HUES6 (cell line): ENCODE data around the gene DUSP2.

Source experiments
- H3K27ac ChIP-seq: 2 replicates; pipeline ENCODE4 v1.7.0; 2013; ENCODE audit warnings: low read depth, mild to moderate bottlenecking, low read length, inconsistent platforms
- H3K27me3 ChIP-seq: 2 replicates; pipeline ENCODE4 v1.6.1; 2013; ENCODE audit warnings: low read length; ENCODE audit not compliant: control insufficient read depth, insufficient read depth
- H3K36me3 ChIP-seq: 2 replicates; pipeline ENCODE4 v1.6.1; 2013; ENCODE audit warnings: low read length; ENCODE audit not compliant: control insufficient read depth, insufficient read depth
- H3K4me1 ChIP-seq: 2 replicates; pipeline ENCODE4 v1.6.1; 2013; ENCODE audit warnings: low read length; ENCODE audit not compliant: control insufficient read depth, insufficient read depth
- H3K4me3 ChIP-seq: 2 replicates; pipeline ENCODE4 v1.5.1; 2013; ENCODE audit warnings: low read depth, low read length
- H3K9ac ChIP-seq: one replicate; pipeline ENCODE4 v1.6.1; 2013; ENCODE audit warnings: mild to moderate bottlenecking, low read length
- H3K9me3 ChIP-seq: 2 replicates; pipeline ENCODE4 v1.6.1; 2013; ENCODE audit warnings: low read depth, low read length; ENCODE audit not compliant: control insufficient read depth, insufficient read depth

The DUSP2 gene

DNA sequence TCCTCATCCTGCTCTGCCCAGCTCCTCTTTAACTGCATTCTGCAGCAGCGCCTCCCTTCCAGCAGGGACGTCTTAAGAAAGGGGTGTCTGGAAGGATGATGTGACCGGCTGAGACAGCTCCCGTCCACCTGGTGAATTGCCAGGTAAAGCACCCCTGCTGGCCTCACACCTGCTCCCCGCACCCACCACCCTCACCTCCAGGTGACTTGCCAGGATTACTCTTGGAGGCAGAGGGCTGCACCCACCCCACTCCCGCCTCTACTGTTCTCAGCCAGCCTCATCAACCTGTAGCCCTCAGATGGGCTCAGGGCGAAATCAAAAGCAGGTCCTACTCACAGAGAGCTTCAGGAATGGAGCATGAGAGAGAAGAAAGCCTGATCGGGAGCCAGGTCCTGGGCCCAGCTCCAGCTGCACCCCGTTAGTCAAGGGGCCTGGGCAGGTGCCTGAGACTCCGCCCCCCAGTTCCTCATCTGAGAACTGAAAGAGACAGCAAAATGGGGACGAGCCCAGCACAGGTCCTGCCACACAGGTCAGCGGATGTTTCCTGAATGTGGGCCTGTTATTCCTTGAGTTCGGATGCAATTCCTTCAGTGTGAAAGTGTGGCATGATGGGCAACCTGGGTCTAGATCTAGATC, 34.5 kb downstream of the DUSP2 start:
- Histone ChIP-seq H3K36me3 (no peaks in the 10 kb centered on the region), H3K27me3 (peaks cover 20% of the 10 kb centered on the region), H3K9me3 (peaks cover 4% of the 10 kb centered on the region; the same call in 1 of the 2 replicates), H3K4me1 (peaks cover 28% of the 10 kb centered on the region), H3K4me3 (no peak overlapping the region), H3K9ac (no peak overlapping the region), H3K27ac (no peak overlapping the region)

DNA sequence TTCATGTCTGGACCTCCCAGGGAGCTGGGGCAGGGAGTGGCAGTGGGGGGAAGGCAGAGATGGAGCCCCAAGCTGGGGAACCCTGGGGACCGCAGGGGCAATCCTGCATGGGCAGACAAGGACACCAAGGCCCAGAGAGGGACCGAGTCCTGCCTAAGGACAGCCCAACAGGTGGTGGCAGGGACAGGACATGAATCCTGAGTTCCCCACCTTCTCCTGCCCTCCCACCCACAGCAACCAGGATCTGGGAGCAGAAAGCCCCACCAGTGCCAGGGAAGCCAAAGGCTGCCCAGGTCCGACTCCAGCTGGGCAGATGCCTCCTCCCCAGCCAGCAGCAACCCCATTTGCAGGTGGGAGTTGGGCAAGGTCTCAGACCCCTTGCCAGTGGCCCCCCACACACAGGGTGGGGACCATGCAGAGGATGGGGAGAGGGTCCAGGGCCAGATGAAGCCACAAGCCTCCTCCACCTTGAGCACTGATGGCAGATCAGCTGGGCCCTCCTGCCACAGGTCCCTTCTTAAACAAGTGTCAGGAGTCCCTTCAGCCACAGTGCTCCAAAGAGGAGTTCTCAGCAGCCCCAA, 35.2 kb downstream of the DUSP2 start:
- Histone ChIP-seq H3K9me3 (peaks cover 11% of the 10 kb centered on the region), H3K4me1 (peaks cover 28% of the 10 kb centered on the region), H3K4me3 (no peak overlapping the region), H3K27ac (no peak overlapping the region), H3K36me3 (no peaks in the 10 kb centered on the region), H3K9ac (no peak overlapping the region), H3K27me3 (peaks cover 13% of the 10 kb centered on the region)

GRCh38 chr2:96109361-96109680, 35.9 kb downstream of the DUSP2 start:
- no peak overlapping the region for H3K27ac ChIP-seq
- no peak overlapping the region for H3K4me3 ChIP-seq
- H3K4me1 ChIP-seq: peaks cover 28% of the 10 kb centered on the region
- H3K9ac ChIP-seq: no peak overlapping the region
- peaks cover 6% of the 10 kb centered on the region; the same call in 1 of the 2 replicates for H3K27me3 ChIP-seq
- H3K9me3 ChIP-seq: peaks cover 15% of the 10 kb centered on the region
- no peaks in the 10 kb centered on the region for H3K36me3 ChIP-seq

- Histone ChIP-seq H3K9me3 (peaks cover 15% of the 10 kb centered on the region), H3K4me3 (peak overlapping the region; percentile 18; the same call in 1 of the 2 replicates), H3K36me3 (no peaks in the 10 kb centered on the region), H3K27ac (no peak overlapping the region), H3K4me1 (peaks cover 29% of the 10 kb centered on the region), H3K9ac (no peak overlapping the region), H3K27me3 (peaks cover 1% of the 10 kb centered on the region; the same call in 1 of the 2 replicates)
Measured at GRCh38 chr2:96108541-96109360, 36.5 kb downstream of the DUSP2 start.

DNA sequence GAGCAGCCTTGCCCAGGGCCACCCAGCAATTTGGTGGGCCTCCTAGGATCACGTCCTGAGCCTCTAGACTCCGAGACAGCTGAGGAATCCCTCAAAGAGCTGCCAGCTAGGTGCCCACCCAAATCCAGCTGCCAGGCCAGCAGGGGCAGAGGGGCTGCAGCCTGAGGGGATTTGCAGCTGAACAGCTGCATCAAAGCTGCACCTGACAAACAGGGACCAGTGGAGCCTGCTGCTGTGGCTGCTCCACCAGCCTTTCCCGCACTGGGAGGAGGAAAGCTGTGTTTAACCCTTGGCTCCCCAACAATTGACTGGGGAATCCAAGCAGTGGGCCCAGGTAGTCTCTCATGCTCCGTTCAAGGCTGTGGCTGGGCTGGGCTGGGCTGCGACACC, 37.1 kb downstream of the DUSP2 start:
- Histone ChIP-seq H3K27me3 (no peaks in the 10 kb centered on the region), H3K27ac (no peak overlapping the region), H3K9ac (no peak overlapping the region), H3K4me3 (peak overlapping the region; percentile 18; the same call in 1 of the 2 replicates), H3K9me3 (peaks cover 15% of the 10 kb centered on the region), H3K4me1 (peaks cover 33% of the 10 kb centered on the region), H3K36me3 (no peaks in the 10 kb centered on the region)

- no peaks in the 10 kb centered on the region for H3K36me3 ChIP-seq
- no peak overlapping the region for H3K4me3 ChIP-seq
- peaks cover 15% of the 10 kb centered on the region for H3K9me3 ChIP-seq
- no peak overlapping the region for H3K27ac ChIP-seq
- peaks cover 33% of the 10 kb centered on the region for H3K4me1 ChIP-seq
- no peak overlapping the region for H3K9ac ChIP-seq
- H3K27me3 ChIP-seq: no peaks in the 10 kb centered on the region
Measured at GRCh38 chr2:96107708-96108065, 37.6 kb downstream of the DUSP2 start.

GRCh38 chr2:96106991-96107707, 38.1 kb downstream of the DUSP2 start:
- Histone ChIP-seq H3K9me3 (peaks cover 15% of the 10 kb centered on the region), H3K9ac (no peak overlapping the region), H3K4me1 (peaks cover 29% of the 10 kb centered on the region), H3K4me3 (no peak overlapping the region), H3K27ac (no peak overlapping the region), H3K36me3 (no peaks in the 10 kb centered on the region), H3K27me3 (no peaks in the 10 kb centered on the region)

- H3K27me3 ChIP-seq: no peaks in the 10 kb centered on the region
- peaks cover 15% of the 10 kb centered on the region for H3K9me3 ChIP-seq
- H3K4me3 ChIP-seq: no peak overlapping the region
- H3K36me3 ChIP-seq: no peaks in the 10 kb centered on the region
- no peak overlapping the region for H3K9ac ChIP-seq
- no peak overlapping the region for H3K27ac ChIP-seq
- H3K4me1 ChIP-seq: peaks cover 27% of the 10 kb centered on the region
Measured at GRCh38 chr2:96105994-96106715, 39.1 kb downstream of the DUSP2 start.

DNA sequence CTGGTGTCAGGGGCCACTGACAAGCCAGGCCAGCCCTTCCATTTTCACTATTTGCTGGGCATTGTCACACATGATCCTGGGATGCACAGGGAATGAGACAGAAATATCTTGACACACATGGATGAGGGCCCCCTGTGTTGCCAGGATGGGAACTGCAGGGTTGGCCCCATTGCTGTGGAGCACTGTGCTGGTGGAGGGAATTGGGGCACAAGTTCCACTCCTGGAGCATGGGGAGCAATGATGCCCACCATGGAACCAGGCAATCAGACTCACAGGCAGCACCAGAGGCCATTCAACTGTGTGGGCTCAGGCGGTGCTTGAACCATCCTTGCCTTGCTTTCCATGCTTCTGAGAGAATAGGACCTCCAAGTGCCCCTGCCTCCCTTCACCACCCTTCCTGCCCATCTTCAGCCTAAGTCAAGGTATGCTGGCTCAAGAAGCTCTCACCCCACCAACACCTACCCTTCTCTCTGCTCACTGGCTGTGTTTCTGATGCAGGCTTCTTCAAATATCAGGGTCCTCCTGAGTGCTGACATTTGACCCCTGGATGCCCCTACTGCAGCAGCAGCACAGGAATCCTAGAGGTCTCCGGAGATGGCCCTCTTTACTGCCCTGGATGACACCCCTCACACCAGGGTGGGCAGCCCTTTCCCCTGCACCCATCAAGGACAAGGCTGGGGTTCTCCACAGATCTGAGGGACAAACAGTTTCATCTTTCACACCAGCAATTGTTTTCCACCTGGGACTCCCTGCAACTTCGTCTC, 39.9 kb downstream of the DUSP2 start:
- Histone ChIP-seq H3K4me1 (peaks cover 31% of the 10 kb centered on the region), H3K27me3 (no peaks in the 10 kb centered on the region), H3K9ac (no peak overlapping the region), H3K4me3 (no peak overlapping the region), H3K9me3 (peaks cover 15% of the 10 kb centered on the region), H3K27ac (no peak overlapping the region), H3K36me3 (no peaks in the 10 kb centered on the region)

DNA sequence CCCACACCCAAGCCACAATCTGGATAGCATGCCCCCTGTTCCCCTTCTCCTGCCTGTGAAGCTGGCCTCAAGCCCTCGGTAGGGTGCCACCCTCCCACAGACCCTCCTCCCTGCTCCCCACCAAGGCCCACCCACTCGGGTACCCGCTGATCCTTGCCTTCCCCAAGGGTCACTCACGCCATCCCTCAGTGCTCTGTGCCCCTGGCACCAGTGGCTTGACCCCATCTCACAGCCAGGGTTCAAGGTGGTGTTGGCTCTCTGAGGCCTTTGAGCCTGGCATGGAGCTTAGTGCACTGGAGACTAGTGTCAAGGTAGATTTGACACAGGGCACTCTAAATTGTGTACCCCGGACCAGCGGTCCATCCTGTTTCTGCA, 40.8 kb downstream of the DUSP2 start:
- Histone ChIP-seq H3K27ac (no peak overlapping the region), H3K9ac (no peak overlapping the region)

More for the DNA sequence above, 40.8 kb downstream of the DUSP2 start:
- Histone ChIP-seq H3K27me3 (no peaks in the 10 kb centered on the region), H3K4me3 (no peak overlapping the region), H3K36me3 (no peaks in the 10 kb centered on the region), H3K9me3 (peaks cover 15% of the 10 kb centered on the region), H3K4me1 (peaks cover 32% of the 10 kb centered on the region)
